CD14-positive monocyte (primary cell): ENCODE results near the gene BAZ2B. TPM values are rescaled to one million over a fixed set of nuclear protein-coding genes. Genes with fewer than 3 reads are reported as not detected.

Source experiments
- DNase-seq, 3 donors: peaks; one replicate each; pipeline ENCODE4 v3.0.0-alpha.2; 2011 to 2022
- H2AFZ ChIP-seq: 2 replicates; pipeline ENCODE4 v1.6.0; 2012; ENCODE audit warnings: mild to moderate bottlenecking, low read depth, low read length, inconsistent platforms; ENCODE audit not compliant: insufficient read depth, poor library complexity, severe bottlenecking
- H3K27ac ChIP-seq, 2 donors: 1 replicate in 1 of 2; 2 replicates in 1 of 2; pipeline ENCODE4 v1.5.1; 2012 to 2013; ENCODE audit warnings: low read length in 2 of 2, control low read depth in 1 of 2, inconsistent platforms in 1 of 2, low read depth in 1 of 2, mild to moderate bottlenecking in 1 of 2
- H3K27me3 ChIP-seq, 2 donors: one replicate each; pipeline versions ENCODE4 v1.6.0 to v1.6.1; 2011 to 2013; ENCODE audit warnings: low read length in 2 of 2; ENCODE audit not compliant: control insufficient read depth in 2 of 2, insufficient read depth in 2 of 2
- H3K36me3 ChIP-seq, 2 donors: replicated peaks in 1 of 2; 1 replicate in 1 of 2; 2 replicates in 1 of 2; pipeline versions ENCODE4 v1.5.1 to v1.6.1; 2012 to 2013; ENCODE audit warnings: low read length in 2 of 2, control low read depth in 1 of 2, inconsistent platforms in 1 of 2, mild to moderate bottlenecking in 1 of 2; ENCODE audit not compliant: insufficient read depth in 2 of 2, control insufficient read depth in 1 of 2
- H3K4me1 ChIP-seq, 2 donors: 1 replicate in 1 of 2; 2 replicates in 1 of 2; pipeline versions ENCODE4 v1.5.1 to v1.6.1; 2012 to 2013; ENCODE audit warnings: low read length in 2 of 2, control low read depth in 1 of 2, inconsistent platforms in 1 of 2, mild to moderate bottlenecking in 1 of 2, moderate library complexity in 1 of 2; ENCODE audit not compliant: insufficient read depth in 2 of 2, control insufficient read depth in 1 of 2
- H3K4me2 ChIP-seq: replicated peaks from 2 replicates; pipeline ENCODE3; 2012; ENCODE audit warnings: low read length, moderate library complexity, mild to moderate bottlenecking; ENCODE audit not compliant: poor library complexity, severe bottlenecking; ENCODE audit errors: extremely low read depth
- H3K4me3 ChIP-seq, 3 experiments: fragments of 200-600 bp in 1 of 3; sonication (generic) in 1 of 3; replicated peaks in 1 of 3; 1 replicate in 2 of 3; 2 replicates in 1 of 3; pipeline ENCODE4 v1.5.1; 2011 to 2013; ENCODE audit warnings: low read length in 3 of 3, mild to moderate bottlenecking in 3 of 3, control low read depth in 2 of 3, low read depth in 2 of 3, inconsistent platforms in 1 of 3, moderate library complexity in 1 of 3
- H3K79me2 ChIP-seq: 2 replicates; pipeline ENCODE4 v1.6.0; 2012; ENCODE audit warnings: mild to moderate bottlenecking, control low read depth, inconsistent platforms, low read length, moderate library complexity; ENCODE audit not compliant: insufficient read depth
- H3K9ac ChIP-seq: 2 replicates; pipeline ENCODE4 v1.6.0; 2017; ENCODE audit warnings: low read length, mild to moderate bottlenecking; ENCODE audit not compliant: insufficient read depth, poor library complexity, severe bottlenecking
- H3K9me3 ChIP-seq, 2 donors: replicated peaks in 1 of 2; 1 replicate in 1 of 2; 2 replicates in 1 of 2; pipeline versions ENCODE4 v1.5.1 to v1.6.1; 2012 to 2013; ENCODE audit warnings: low read length in 2 of 2, control low read depth in 1 of 2; ENCODE audit not compliant: control insufficient read depth in 1 of 2, insufficient read depth in 1 of 2
- H4K20me1 ChIP-seq: 2 replicates; pipeline ENCODE4 v1.6.0; 2012; ENCODE audit warnings: mild to moderate bottlenecking, low read length, control low read depth, moderate library complexity; ENCODE audit not compliant: insufficient read depth
- H3K27ac Mint-ChIP-seq, 7 donors: one replicate each; pipeline ENCODE4 v1.8.0; 2020; ENCODE audit warnings: mild to moderate bottlenecking in 7 of 7, mixed read lengths in 7 of 7, moderate library complexity in 6 of 7, inconsistent platforms in 2 of 7
- H3K27me3 Mint-ChIP-seq, 3 donors: one replicate each; pipeline ENCODE4 v1.8.0; 2021 to 2022; ENCODE audit warnings: low read depth in 3 of 3, mild to moderate bottlenecking in 3 of 3, mixed read lengths in 3 of 3, moderate library complexity in 3 of 3, inconsistent platforms in 1 of 3
- H3K36me3 Mint-ChIP-seq, 2 donors: one replicate each; pipeline ENCODE4 v1.8.0; 2020; ENCODE audit warnings: mixed read lengths in 2 of 2, inconsistent platforms in 1 of 2, mild to moderate bottlenecking in 1 of 2
- H3K4me1 Mint-ChIP-seq: one replicate; pipeline ENCODE4 v1.8.0; 2020; ENCODE audit warnings: mild to moderate bottlenecking, mixed read lengths
- H3K4me3 Mint-ChIP-seq, 2 donors: one replicate each; pipeline ENCODE4 v1.8.0; 2020; ENCODE audit warnings: mild to moderate bottlenecking in 2 of 2, mixed read lengths in 2 of 2, moderate library complexity in 1 of 2
- H3K9me3 Mint-ChIP-seq, 7 donors: one replicate each; pipeline ENCODE4 v1.8.0; 2020 to 2022; ENCODE audit warnings: mixed read lengths in 7 of 7, mild to moderate bottlenecking in 6 of 7, moderate library complexity in 6 of 7, inconsistent platforms in 2 of 7
- whole genome bisulfite sequencing: methylation state at CpG from one replicate; pipeline ENCODE4 v1.1.5; 2013; ENCODE audit warnings: missing lambda C conversion rate; ENCODE audit not compliant: insufficient coverage; 5-methylcytosine and 5-hydroxymethylcytosine counted together
- intact Hi-C, 2 donors: fragments of 100-400 bp; cut with micrococcal nuclease; formaldehyde crosslinking; loops; one replicate each; pipeline versions ENCODE4 v1.15.0 to v1.15.1; 2023
- polyA plus RNA-seq, 3 donors: library from polyadenylated mRNA; depleted of rRNA in 1 of 3; unstranded in 2 of 3; stranded (reverse) in 1 of 3; fragments of 300-500 nt in 2 of 3; fragments of >200 nt in 1 of 3; fragmentation: Illumina TruSeq in 2 of 3; gene quantifications; 1 replicate in 2 of 3; 2 replicates in 1 of 3; pipeline ENCODE4 v1.2.3, GENCODE V29; 2012 to 2021
- TF ChIP-seq, protein P1 (sequence below): fragments of 200-600 bp; IDR thresholded peaks from one replicate; pipeline ENCODE4 v1.8.0; 2022; ENCODE audit warnings: antibody characterized with exemption, mild to moderate bottlenecking

The BAZ2B gene
- polyA plus RNA-seq, 3 donors: 12.9 to 34.2 (median 31.6) TPM

DNA sequence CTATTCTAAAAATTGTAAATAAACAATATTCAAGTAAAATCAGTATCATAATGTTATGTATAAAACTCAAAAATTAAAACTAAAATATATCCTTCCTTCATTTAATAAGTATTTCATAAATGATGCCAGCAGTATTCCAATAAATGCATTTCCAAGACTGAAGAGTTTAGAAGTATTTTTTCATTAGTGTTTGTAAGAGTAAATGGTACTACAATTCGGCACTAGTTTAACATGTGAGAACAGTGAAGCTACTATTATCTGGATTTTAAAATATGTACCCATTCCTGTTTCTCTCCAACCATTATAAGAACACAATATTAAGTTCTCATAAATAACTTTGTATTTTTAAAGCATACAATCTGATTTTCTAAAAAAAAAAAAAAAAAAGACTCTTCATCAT is 3.3 kb downstream of the BAZ2B start:
- no peaks in the 10 kb centered on the region for H3K27me3 Mint-ChIP-seq
- H3K4me2 ChIP-seq: peak overlapping the region; percentile 76
- intact Hi-C loops: no loop called here
- H3K27ac Mint-ChIP-seq: peak overlapping the region in 3 of 7 donors; percentile 11 to 99 (median 92)
- no peak for DNase-seq
- H2AFZ ChIP-seq: no peak overlapping the region
- no peaks in the 10 kb centered on the region for H3K27me3 ChIP-seq
- H4K20me1 ChIP-seq: peaks cover 22% of the 10 kb centered on the region
- no peaks in the 10 kb centered on the region for H3K36me3 ChIP-seq
- H3K4me3 ChIP-seq: peak overlapping the region in 1 of 3 experiments; percentile 92
- WGBS: no CpG with 5 or more reads among the region's 1 CpG
- peaks cover 95% of the 10 kb centered on the region for H3K79me2 ChIP-seq
- H3K4me1 ChIP-seq: peaks cover 14 to 39% of the 10 kb centered on the region in 2 donors
- H3K4me1 Mint-ChIP-seq: peaks cover 39% of the 10 kb centered on the region
- peaks cover 0 to 3% (median 0%) of the 10 kb centered on the region in 7 donors for H3K9me3 Mint-ChIP-seq
- peaks cover 3 to 13% of the 10 kb centered on the region in 2 donors for H3K36me3 Mint-ChIP-seq
- H3K27ac ChIP-seq: peak overlapping the region in 1 of 2 donors; percentile 96
- H3K9me3 ChIP-seq: no peaks in the 10 kb centered on the region
- no peak overlapping the region for H3K4me3 Mint-ChIP-seq
- no peak overlapping the region for H3K9ac ChIP-seq
- TF ChIP-seq, protein P1, sequence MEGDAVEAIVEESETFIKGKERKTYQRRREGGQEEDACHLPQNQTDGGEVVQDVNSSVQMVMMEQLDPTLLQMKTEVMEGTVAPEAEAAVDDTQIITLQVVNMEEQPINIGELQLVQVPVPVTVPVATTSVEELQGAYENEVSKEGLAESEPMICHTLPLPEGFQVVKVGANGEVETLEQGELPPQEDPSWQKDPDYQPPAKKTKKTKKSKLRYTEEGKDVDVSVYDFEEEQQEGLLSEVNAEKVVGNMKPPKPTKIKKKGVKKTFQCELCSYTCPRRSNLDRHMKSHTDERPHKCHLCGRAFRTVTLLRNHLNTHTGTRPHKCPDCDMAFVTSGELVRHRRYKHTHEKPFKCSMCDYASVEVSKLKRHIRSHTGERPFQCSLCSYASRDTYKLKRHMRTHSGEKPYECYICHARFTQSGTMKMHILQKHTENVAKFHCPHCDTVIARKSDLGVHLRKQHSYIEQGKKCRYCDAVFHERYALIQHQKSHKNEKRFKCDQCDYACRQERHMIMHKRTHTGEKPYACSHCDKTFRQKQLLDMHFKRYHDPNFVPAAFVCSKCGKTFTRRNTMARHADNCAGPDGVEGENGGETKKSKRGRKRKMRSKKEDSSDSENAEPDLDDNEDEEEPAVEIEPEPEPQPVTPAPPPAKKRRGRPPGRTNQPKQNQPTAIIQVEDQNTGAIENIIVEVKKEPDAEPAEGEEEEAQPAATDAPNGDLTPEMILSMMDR: no peak

DNA sequence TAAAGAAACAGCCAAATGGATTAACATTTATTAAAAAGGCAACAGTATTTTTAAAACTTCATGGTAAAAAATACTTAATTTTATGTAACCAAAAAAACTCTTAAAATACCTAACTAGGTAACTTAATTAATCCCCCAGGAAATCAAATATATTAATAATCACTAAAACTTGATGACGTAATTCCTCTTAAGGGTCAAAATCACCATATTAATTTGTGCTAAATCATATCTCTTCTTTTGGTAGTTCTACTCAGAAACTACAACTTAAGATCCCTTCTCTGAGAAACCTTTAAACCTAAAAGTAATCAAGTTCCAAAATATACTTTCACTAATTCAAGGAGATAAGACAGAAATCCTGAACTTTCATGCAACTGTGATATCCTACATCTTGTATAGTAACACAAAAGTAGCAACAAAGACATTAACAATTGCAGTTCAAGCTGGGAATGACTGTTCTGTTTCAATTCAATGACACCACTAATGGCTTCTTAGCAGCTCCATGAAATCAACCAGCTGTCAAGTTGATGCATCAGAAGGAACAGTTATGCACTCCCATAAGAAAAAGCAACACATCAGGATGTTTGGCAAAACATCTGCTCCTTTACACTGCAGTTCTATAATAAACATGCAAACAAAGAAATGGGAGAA is 4.0 kb downstream of the BAZ2B start:
- Histone ChIP-seq H3K79me2 (peaks cover 95% of the 10 kb centered on the region), H3K4me3 (peak overlapping the region in 1 of 3 experiments; percentile 17), H3K27ac (peak overlapping the region in 1 of 2 donors; percentile 62), H3K9me3 (no peaks in the 10 kb centered on the region), H3K27me3 (no peaks in the 10 kb centered on the region), H2AFZ (no peak overlapping the region), H3K9ac (no peak overlapping the region), H3K4me1 (peaks cover 7 to 35% of the 10 kb centered on the region in 2 donors), H3K4me2 (peak overlapping the region; percentile 18), H4K20me1 (peaks cover 29% of the 10 kb centered on the region), H3K36me3 (no peaks in the 10 kb centered on the region)
- Mint-ChIP-seq H3K4me1 (peaks cover 32% of the 10 kb centered on the region), H3K27ac (peak overlapping the region in 4 of 7 donors; percentile 26 to 74 (median 45)), H3K4me3 (no peak overlapping the region), H3K27me3 (no peaks in the 10 kb centered on the region), H3K36me3 (peaks cover 3 to 16% of the 10 kb centered on the region in 2 donors), H3K9me3 (peaks cover 0 to 3% (median 0%) of the 10 kb centered on the region in 7 donors)
- TF ChIP-seq, protein P1: no peak
- intact Hi-C loops: no loop called here
- no CpG with 5 or more reads among the region's 1 CpG for WGBS
- peak in 1 of 3 donors; percentile 10 for DNase-seq
